HFFc6 (cell line): ENCODE results near the gene GID8. TPM values are rescaled to one million over a fixed set of nuclear protein-coding genes. Genes with fewer than 3 reads are reported as not detected.

Source experiments
- DNase-seq: peaks from one replicate; pipeline ENCODE4 v3.0.0-alpha.2; 2018
- H3K27ac Mint-ChIP-seq: 2 replicates; pipeline ENCODE4 v1.8.0; 2020; ENCODE audit warnings: mild to moderate bottlenecking, mixed read lengths
- H3K27me3 Mint-ChIP-seq: 2 replicates; pipeline ENCODE4 v1.8.0; 2021; ENCODE audit warnings: mild to moderate bottlenecking, moderate library complexity, mixed read lengths; ENCODE audit not compliant: insufficient read depth
- H3K36me3 Mint-ChIP-seq: 2 replicates; pipeline ENCODE4 v1.8.0; 2021; ENCODE audit warnings: low read depth, mixed read lengths
- H3K4me1 Mint-ChIP-seq: 2 replicates; pipeline ENCODE4 v1.8.0; 2020; ENCODE audit warnings: low read depth, mixed read lengths
- H3K4me3 Mint-ChIP-seq: 2 replicates; pipeline ENCODE4 v1.8.0; 2020; ENCODE audit warnings: mild to moderate bottlenecking, moderate library complexity, mixed read lengths
- H3K9me3 Mint-ChIP-seq: 2 replicates; pipeline ENCODE4 v1.8.0; 2020; ENCODE audit warnings: mild to moderate bottlenecking, mixed read lengths
- total RNA-seq, 6 experiments: library from RNA; stranded (reverse); fragmentation: NEBNext Ultra II Directional; extraction: Animal tissue kit (Norgen Biotek cat#: 25700); gene quantifications; 2 replicates in 1 of 6; 3 replicates in 5 of 6; pipeline ENCODE4 v1.2.3, GENCODE V29; 2021
- TF ChIP-seq, protein P1 (sequence below): fragments of 200-600 bp; sonication (generic); IDR thresholded peaks from 2 replicates; pipeline ENCODE4 v1.5.0; 2021; ENCODE audit warnings: antibody characterized with exemption, mild to moderate bottlenecking

Gene GID8
- total RNA-seq, 6 experiments from 2014 or later: 19.1 to 26.9 (median 22.6) TPM

DNA sequence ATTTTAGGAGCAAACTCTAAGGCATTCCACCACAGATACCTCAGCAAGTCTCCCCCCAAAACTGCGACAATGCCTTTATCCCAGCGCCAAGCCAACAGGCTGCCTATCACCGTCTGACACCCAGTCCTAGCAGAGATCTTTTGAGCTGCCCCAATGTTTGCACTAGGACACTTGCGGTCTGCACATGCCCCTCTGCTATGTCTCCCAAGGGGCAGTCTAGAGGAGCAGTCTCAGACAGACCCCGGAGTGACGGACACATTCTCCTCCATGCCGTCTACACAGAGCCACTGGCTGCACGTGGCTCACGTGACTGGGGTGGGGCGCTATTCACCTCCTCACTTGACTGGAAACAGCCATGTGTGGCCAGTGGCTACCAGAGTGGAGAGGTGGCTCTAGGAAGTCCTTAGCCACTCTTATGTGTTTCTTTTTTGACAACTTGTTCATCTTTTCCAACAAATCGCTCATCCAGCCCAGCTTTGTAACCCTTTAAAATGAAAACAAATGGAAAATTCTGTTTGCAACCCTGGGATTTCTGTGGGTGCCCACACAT, 27.7 kb upstream of the GID8 start:
- Mint-ChIP-seq H3K27me3 (peaks cover 3% of the 10 kb centered on the region), H3K27ac (no peak overlapping the region), H3K4me3 (no peak overlapping the region), H3K36me3 (peaks cover 32% of the 10 kb centered on the region), H3K9me3 (no peaks in the 10 kb centered on the region), H3K4me1 (peaks cover 20% of the 10 kb centered on the region)
- TF ChIP-seq, protein P1, sequence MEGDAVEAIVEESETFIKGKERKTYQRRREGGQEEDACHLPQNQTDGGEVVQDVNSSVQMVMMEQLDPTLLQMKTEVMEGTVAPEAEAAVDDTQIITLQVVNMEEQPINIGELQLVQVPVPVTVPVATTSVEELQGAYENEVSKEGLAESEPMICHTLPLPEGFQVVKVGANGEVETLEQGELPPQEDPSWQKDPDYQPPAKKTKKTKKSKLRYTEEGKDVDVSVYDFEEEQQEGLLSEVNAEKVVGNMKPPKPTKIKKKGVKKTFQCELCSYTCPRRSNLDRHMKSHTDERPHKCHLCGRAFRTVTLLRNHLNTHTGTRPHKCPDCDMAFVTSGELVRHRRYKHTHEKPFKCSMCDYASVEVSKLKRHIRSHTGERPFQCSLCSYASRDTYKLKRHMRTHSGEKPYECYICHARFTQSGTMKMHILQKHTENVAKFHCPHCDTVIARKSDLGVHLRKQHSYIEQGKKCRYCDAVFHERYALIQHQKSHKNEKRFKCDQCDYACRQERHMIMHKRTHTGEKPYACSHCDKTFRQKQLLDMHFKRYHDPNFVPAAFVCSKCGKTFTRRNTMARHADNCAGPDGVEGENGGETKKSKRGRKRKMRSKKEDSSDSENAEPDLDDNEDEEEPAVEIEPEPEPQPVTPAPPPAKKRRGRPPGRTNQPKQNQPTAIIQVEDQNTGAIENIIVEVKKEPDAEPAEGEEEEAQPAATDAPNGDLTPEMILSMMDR: no peak
- DNase-seq: no peak

GRCh38 chr20:62910777-62911497, 27.0 kb upstream of the GID8 start:
- peaks cover 3% of the 10 kb centered on the region for H3K27me3 Mint-ChIP-seq
- DNase-seq: no peak
- H3K4me3 Mint-ChIP-seq: no peak overlapping the region
- H3K4me1 Mint-ChIP-seq: peaks cover 26% of the 10 kb centered on the region
- peaks cover 27% of the 10 kb centered on the region; the same call in 1 of the 2 replicates for H3K36me3 Mint-ChIP-seq
- H3K27ac Mint-ChIP-seq: no peak overlapping the region
- H3K9me3 Mint-ChIP-seq: no peaks in the 10 kb centered on the region
- TF ChIP-seq, protein P1: no peak

- no peak overlapping the region for H3K4me3 Mint-ChIP-seq
- H3K4me1 Mint-ChIP-seq: peaks cover 32% of the 10 kb centered on the region
- no peaks in the 10 kb centered on the region for H3K9me3 Mint-ChIP-seq
- DNase-seq: no peak
- peaks cover 19% of the 10 kb centered on the region; the same call in 1 of the 2 replicates for H3K36me3 Mint-ChIP-seq
- no peak overlapping the region for H3K27ac Mint-ChIP-seq
- H3K27me3 Mint-ChIP-seq: peaks cover 3% of the 10 kb centered on the region
- TF ChIP-seq, protein P1: no peak
These were observed 26.2 kb upstream of the GID8 start for GRCh38 chr20:62911701-62912280.

DNA sequence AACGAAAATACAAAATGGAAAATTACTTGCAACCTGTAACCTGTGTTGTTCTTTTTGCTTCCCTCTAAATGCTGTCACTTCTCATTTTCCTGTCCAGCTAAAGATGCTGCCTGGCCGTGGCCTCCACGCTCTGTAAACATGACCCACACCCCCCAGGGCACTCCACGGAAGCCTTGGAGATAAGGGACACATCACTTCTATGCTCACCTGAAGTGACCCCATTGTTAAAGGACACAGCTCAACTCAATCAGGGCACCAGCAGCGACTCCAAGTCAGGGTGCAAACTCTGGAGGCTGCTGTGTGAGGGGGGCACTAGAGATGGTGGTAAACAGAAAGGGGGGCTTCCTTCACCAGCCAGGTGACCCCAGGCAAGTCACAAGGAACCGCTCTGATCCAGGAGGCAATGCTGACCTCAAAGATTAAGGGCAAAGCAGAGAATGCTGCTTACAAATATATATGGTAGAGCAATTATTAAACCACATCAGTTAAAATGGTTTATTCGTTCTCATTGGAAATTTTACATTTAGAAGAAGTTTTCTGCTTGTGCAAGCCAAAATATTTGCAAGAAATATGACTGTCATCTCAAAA, 24.8 kb upstream of the GID8 start:
- Mint-ChIP-seq H3K4me3 (no peak overlapping the region), H3K4me1 (peaks cover 38% of the 10 kb centered on the region), H3K9me3 (no peaks in the 10 kb centered on the region), H3K27me3 (peaks cover 3% of the 10 kb centered on the region), H3K36me3 (peaks cover 14% of the 10 kb centered on the region; the same call in 1 of the 2 replicates), H3K27ac (peak overlapping the region; percentile 36)
- TF ChIP-seq, protein P1: no peak
- DNase-seq: no peak

- Mint-ChIP-seq H3K27me3 (peaks cover 3% of the 10 kb centered on the region), H3K36me3 (peaks cover 14% of the 10 kb centered on the region; the same call in 1 of the 2 replicates), H3K27ac (peak overlapping the region; percentile 87), H3K4me1 (peaks cover 47% of the 10 kb centered on the region), H3K4me3 (no peak overlapping the region), H3K9me3 (no peaks in the 10 kb centered on the region)
- TF ChIP-seq, protein P1: no peak
- DNase-seq: no peak
These were observed 23.5 kb upstream of the GID8 start for GRCh38 chr20:62914436-62914835.
